MM.1S (cell line): ENCODE data around the gene TAC3.
"Not testable (repeated sequence)": the region's sequence is repeated elsewhere in the genome, so short reads cannot be mapped to it uniquely, and the experiment has no call there.

Source experiments
- DNase-seq: peaks from one replicate; pipeline ENCODE4 v3.0.0-alpha.2; 2015
- H2AFZ ChIP-seq: fragments of 300-600 bp; sonication (generic); 2 replicates; pipeline ENCODE4 v1.6.0; 2016; ENCODE audit warnings: antibody characterized with exemption, low read length
- H3F3A ChIP-seq: fragments of 300-600 bp; sonication (generic); 2 replicates; pipeline ENCODE4 v1.6.1; 2016; ENCODE audit warnings: mild to moderate bottlenecking, antibody characterized with exemption, low read length, moderate library complexity, mixed read lengths; ENCODE audit not compliant: insufficient read depth
- H3K27ac ChIP-seq: fragments of 300-600 bp; sonication (generic); 2 replicates; pipeline ENCODE4 v1.5.1; 2016; ENCODE audit warnings: mild to moderate bottlenecking, low read length
- H3K27me3 ChIP-seq: fragments of 300-600 bp; sonication (generic); replicated peaks from 2 replicates; pipeline ENCODE4 v1.6.0; 2016; ENCODE audit warnings: low read length; ENCODE audit not compliant: insufficient read depth
- H3K36me3 ChIP-seq: fragments of 300-600 bp; sonication (generic); replicated peaks from 2 replicates; pipeline ENCODE4 v1.6.1; 2016; ENCODE audit warnings: mild to moderate bottlenecking, low read length, mixed read lengths; ENCODE audit not compliant: insufficient read depth
- H3K4me1 ChIP-seq: fragments of 300-600 bp; sonication (generic); 2 replicates; pipeline ENCODE4 v1.6.1; 2016; ENCODE audit warnings: low read length, mixed read lengths
- H3K4me2 ChIP-seq: fragments of 300-600 bp; sonication (generic); 2 replicates; pipeline ENCODE4 v1.6.0; 2016; ENCODE audit warnings: low read depth, low read length
- H3K4me3 ChIP-seq: fragments of 300-600 bp; sonication (generic); 2 replicates; pipeline ENCODE4 v1.5.1; 2016; ENCODE audit warnings: low read length, mixed read lengths
- H3K79me2 ChIP-seq: fragments of 300-600 bp; sonication (generic); 2 replicates; pipeline ENCODE4 v1.6.1; 2016; ENCODE audit warnings: mixed run types, low read length, mixed read lengths
- H3K9ac ChIP-seq: fragments of 300-600 bp; sonication (generic); 2 replicates; pipeline ENCODE4 v1.6.1; 2016; ENCODE audit warnings: low read length, mixed read lengths
- H3K9me2 ChIP-seq: fragments of 300-600 bp; sonication (generic); replicated peaks from 2 replicates; pipeline ENCODE4 v1.6.1; 2016; ENCODE audit warnings: mild to moderate bottlenecking, low read length, mixed read lengths; ENCODE audit not compliant: insufficient read depth
- H3K9me3 ChIP-seq: fragments of 300-600 bp; sonication (generic); replicated peaks from 2 replicates; pipeline ENCODE4 v1.6.1; 2016; ENCODE audit warnings: mild to moderate bottlenecking, low read length, mixed read lengths; ENCODE audit not compliant: insufficient read depth
- H4K20me1 ChIP-seq: fragments of 300-600 bp; sonication (generic); 2 replicates; pipeline ENCODE4 v1.6.1; 2016; ENCODE audit warnings: mild to moderate bottlenecking, low read length, moderate library complexity, mixed read lengths; ENCODE audit not compliant: insufficient read depth
- EZH2 ChIP-seq: fragments of 300-600 bp; sonication (generic); optimal IDR thresholded peaks from 2 replicates; pipeline ENCODE3; 2017; ENCODE audit warnings: low read depth, mild to moderate bottlenecking, antibody characterized with exemption, low read length, mixed read lengths
- EZH2phosphoT487 ChIP-seq: fragments of 300-600 bp; sonication (generic); IDR thresholded peaks from 2 replicates; pipeline ENCODE4 v1.6.1; 2018; ENCODE audit warnings: antibody characterized with exemption, low read length
- TF ChIP-seq, protein P1 (sequence below): fragments of 300-600 bp; sonication (generic); IDR thresholded peaks from 2 replicates; pipeline ENCODE4 v1.5.1; 2016; ENCODE audit warnings: antibody characterized with exemption, low read length, mixed read lengths

Gene TAC3

DNA sequence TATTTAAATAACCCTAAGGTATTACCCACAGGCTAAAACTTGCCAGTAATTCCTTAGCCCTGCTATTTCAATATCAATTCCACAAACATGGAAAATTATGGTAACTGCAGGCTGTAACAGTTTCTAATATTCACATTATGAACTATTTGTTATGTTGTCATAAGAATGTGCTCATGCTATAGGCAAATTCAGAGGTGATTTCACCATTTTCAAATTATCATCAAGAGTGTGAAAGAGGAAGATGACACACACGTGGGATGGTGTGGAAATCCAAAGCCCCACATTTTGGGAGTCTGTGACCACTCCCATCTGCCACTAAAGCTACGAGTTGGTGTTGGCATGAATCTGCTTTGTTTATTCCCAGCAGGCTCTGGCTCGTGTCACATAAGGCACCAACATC is 39.5 kb upstream of the TAC3 start:
- no peak overlapping the region for H3K27ac ChIP-seq
- H3K9me2 ChIP-seq = no peaks in the 10 kb centered on the region
- peaks cover 12% of the 10 kb centered on the region for H3K36me3 ChIP-seq
- no peaks in the 10 kb centered on the region for H3K27me3 ChIP-seq
- H4K20me1 ChIP-seq = no peaks in the 10 kb centered on the region
- no peaks in the 10 kb centered on the region for H3K9me3 ChIP-seq
- H3K4me1 ChIP-seq = no peaks in the 10 kb centered on the region; the same call in 1 of the 2 replicates
- H3K79me2 ChIP-seq = no peaks in the 10 kb centered on the region
- no peak overlapping the region for H2AFZ ChIP-seq
- H3K4me2 ChIP-seq = no peak overlapping the region
- no peak overlapping the region for H3K4me3 ChIP-seq
- no peaks in the 10 kb centered on the region for H3F3A ChIP-seq
- no peak for DNase-seq
- no peak for TF ChIP-seq EZH2phosphoT487
- TF ChIP-seq, protein P1, sequence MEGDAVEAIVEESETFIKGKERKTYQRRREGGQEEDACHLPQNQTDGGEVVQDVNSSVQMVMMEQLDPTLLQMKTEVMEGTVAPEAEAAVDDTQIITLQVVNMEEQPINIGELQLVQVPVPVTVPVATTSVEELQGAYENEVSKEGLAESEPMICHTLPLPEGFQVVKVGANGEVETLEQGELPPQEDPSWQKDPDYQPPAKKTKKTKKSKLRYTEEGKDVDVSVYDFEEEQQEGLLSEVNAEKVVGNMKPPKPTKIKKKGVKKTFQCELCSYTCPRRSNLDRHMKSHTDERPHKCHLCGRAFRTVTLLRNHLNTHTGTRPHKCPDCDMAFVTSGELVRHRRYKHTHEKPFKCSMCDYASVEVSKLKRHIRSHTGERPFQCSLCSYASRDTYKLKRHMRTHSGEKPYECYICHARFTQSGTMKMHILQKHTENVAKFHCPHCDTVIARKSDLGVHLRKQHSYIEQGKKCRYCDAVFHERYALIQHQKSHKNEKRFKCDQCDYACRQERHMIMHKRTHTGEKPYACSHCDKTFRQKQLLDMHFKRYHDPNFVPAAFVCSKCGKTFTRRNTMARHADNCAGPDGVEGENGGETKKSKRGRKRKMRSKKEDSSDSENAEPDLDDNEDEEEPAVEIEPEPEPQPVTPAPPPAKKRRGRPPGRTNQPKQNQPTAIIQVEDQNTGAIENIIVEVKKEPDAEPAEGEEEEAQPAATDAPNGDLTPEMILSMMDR = no peak
- H3K9ac ChIP-seq = no peak overlapping the region

DNA sequence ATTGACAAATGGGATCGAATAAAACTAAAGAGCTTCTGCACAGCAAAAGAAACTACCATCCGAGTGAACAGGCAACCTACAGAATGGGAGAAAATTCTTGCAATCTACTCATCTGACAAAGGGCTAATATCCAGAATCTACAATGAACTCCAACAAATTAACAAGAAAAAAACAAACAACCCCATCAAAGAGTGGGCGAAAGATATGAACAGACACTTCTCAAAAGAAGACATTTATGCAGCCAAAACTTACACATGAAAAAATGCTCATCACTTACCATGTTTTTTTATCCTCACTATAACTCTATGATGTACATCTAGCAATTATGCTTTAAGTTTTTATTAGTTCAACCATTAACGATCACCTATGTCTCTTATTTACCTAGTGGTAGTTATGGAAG is 37.6 kb upstream of the TAC3 start:
- not testable (repeated sequence) for H3K27ac ChIP-seq, H3K9me3 ChIP-seq, H2AFZ ChIP-seq

DNA sequence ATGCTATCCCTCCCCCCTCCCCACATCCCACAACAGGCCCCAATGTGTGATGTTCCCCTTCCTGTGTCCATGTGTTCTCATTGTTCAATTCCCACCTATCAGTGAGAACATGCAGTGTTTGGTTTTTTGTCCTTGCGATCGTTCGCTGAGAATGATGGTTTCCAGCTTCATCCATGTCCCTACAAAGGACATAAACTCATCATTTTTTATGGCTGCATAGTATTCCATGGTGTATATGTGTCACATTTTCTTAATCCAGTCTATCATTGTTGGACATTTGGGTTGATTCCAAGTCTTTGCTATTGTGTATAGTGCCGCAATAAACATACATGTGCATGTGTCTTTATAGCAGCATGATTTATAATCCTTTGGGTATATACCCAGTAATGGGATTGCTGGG is 36.8 kb upstream of the TAC3 start:
- not testable (repeated sequence) for H2AFZ ChIP-seq, H3K9me2 ChIP-seq, H3K27ac ChIP-seq, H3K4me2 ChIP-seq, H3F3A ChIP-seq, H3K36me3 ChIP-seq, H3K4me1 ChIP-seq, DNase-seq, H3K9me3 ChIP-seq, H3K4me3 ChIP-seq, H3K9ac ChIP-seq, H3K79me2 ChIP-seq, H4K20me1 ChIP-seq, H3K27me3 ChIP-seq

More for the DNA sequence above, 37.6 kb upstream of the TAC3 start:
- H3K27me3 ChIP-seq, H3K4me2 ChIP-seq, H3K4me1 ChIP-seq, H4K20me1 ChIP-seq, DNase-seq, H3K36me3 ChIP-seq, H3K4me3 ChIP-seq, H3F3A ChIP-seq, H3K9me2 ChIP-seq, H3K79me2 ChIP-seq, H3K9ac ChIP-seq: not testable (repeated sequence)

DNA sequence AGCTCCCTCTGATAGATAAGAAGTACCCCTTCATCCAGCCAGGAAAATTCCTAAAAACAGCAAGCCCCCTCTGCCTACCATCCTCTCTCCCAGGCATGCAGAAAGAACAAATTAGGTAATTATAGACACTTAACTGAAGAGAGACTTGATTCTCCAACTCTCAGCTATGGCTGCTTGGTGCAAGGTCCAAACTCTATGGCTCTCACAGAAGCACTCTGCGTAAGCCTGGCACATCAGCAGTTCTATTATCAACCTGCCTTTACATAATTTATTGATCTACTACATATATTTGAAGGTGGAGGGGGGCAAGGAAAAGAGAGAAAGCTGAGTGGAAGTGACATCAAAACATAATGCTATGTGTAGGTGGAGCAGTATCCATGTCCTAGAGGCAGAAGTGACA is 34.7 kb upstream of the TAC3 start:
- no peaks in the 10 kb centered on the region for H3K9me3 ChIP-seq
- no peak overlapping the region for H3K27ac ChIP-seq
- no peak for DNase-seq
- no peaks in the 10 kb centered on the region for H3F3A ChIP-seq
- H3K4me3 ChIP-seq = no peak overlapping the region
- H3K27me3 ChIP-seq = no peaks in the 10 kb centered on the region
- no peaks in the 10 kb centered on the region for H3K36me3 ChIP-seq
- H2AFZ ChIP-seq = no peak overlapping the region
- no peak overlapping the region for H3K4me2 ChIP-seq
- H3K9me2 ChIP-seq = no peaks in the 10 kb centered on the region
- H3K79me2 ChIP-seq = no peaks in the 10 kb centered on the region
- H4K20me1 ChIP-seq = no peaks in the 10 kb centered on the region
- no peaks in the 10 kb centered on the region for H3K4me1 ChIP-seq
- TF ChIP-seq EZH2 (no peak), EZH2phosphoT487 (no peak)
- TF ChIP-seq, protein P1 = no peak
- H3K9ac ChIP-seq = no peak overlapping the region
